LNCaP clone FGC (cell line): Measurements from ENCODE around the gene TCHP.
"Not testable (repeated sequence)": the region's sequence is repeated elsewhere in the genome, so short reads cannot be mapped to it uniquely, and the experiment has no call there.

Experiments used
- DNase-seq: peaks from one replicate; pipeline ENCODE4 v3.0.0-alpha.2; 2011; ENCODE audit warnings: low read depth
- H3K4me3 ChIP-seq: 2 replicates; pipeline ENCODE4 v1.5.1; 2011; ENCODE audit warnings: mild to moderate bottlenecking, low read depth, low read length, control low read depth
- CTCF ChIP-seq: IDR thresholded peaks from 2 replicates; pipeline ENCODE4 v1.5.1; 2012; ENCODE audit warnings: mild to moderate bottlenecking; ENCODE audit not compliant: control insufficient read depth, insufficient read depth; ENCODE audit errors: extremely low read depth

Gene TCHP

GRCh38 chr12:109899783-109900751, at the start of gene TCHP:
Gene TCHP (plus strand): TSS chr12:109900274. CDS start chr12:109903027, 2,753 bp downstream.
- TF ChIP-seq CTCF = peak; percentile 81
- DNase-seq = peak; percentile 76
- H3K4me3 ChIP-seq = peak within 1 kb of the TSS; percentile 80

DNA sequence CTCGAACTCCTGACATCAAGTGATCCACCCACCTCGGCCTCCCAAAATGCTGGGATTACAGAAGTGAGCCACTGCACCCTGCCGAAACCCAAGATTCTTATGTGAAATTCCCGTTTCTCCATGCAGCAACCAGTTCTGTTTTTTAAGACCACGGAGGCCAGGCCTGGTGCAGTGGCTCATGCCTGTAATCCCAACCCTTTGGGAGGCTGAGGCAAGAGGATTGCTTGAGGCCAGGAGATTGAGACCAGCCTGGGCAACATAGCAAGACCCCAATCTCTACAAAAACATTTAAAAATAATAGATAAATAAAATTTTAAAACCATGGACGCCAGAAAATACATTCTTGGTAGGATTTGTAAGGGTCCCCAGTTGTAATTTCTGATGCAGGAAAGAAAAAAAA, 49.6 kb upstream of the TCHP start:
- not testable (repeated sequence) for H3K4me3 ChIP-seq, DNase-seq

GRCh38 chr12:109855377-109855776, 44.7 kb upstream of the TCHP start:
- no peak overlapping the region for H3K4me3 ChIP-seq
- DNase-seq = no peak
- no peak for TF ChIP-seq CTCF

GRCh38 chr12:109857715-109858114, 42.4 kb upstream of the TCHP start:
- no peak overlapping the region for H3K4me3 ChIP-seq
- no peak for TF ChIP-seq CTCF
- no peak for DNase-seq

DNA sequence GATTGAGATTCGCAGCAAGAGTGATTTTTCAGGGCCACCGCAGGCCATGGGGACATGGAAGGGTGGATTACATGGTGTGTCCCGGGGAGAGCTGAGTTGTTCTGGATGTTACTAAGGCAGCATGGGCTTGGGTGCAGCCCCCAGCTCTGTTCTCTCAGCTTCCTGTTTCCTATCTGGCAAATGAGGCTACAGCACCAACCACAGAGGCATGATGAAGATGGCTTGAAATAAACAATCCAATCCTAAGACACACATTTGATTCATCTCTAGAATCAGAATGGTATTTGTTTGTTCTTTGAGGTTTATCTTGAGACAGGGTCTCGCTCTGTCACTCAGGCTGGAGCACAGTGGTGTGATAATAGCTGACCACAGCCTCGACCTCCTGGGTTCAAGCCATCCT, 41.3 kb upstream of the TCHP start:
- no peak for DNase-seq
- TF ChIP-seq CTCF = no peak
- H3K4me3 ChIP-seq = no peak overlapping the region

GRCh38 chr12:109860977-109861376, 39.1 kb upstream of the TCHP start:
- DNase-seq = no peak
- TF ChIP-seq CTCF = no peak

GRCh38 chr12:109861689-109862314, 38.3 kb upstream of the TCHP start:
- no peak for DNase-seq
- no peak overlapping the region for H3K4me3 ChIP-seq
- TF ChIP-seq CTCF = no peak

More at GRCh38 chr12:109860977-109861376, 39.1 kb upstream of the TCHP start:
- H3K4me3 ChIP-seq = no peak overlapping the region

DNA sequence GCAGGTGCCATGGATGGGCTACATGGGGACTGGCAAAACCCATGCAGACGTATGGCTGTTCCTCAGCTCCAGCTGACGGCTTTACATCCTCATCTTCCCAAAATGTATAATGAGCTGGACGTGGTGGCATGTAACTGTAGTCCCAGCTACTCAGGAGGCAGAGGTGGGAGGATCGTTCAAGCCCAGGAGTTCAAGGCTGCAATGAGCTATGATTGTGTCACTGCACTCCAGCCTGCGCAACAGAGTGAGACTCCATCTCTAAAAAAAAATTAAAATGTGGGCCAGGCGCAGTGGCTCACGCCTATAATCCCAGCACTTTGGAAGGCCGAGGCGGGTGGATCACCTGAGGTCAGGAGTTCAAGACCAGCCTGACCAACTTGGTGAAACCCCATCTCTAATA, 37.6 kb upstream of the TCHP start:
- not testable (repeated sequence) for DNase-seq, H3K4me3 ChIP-seq
